Measurements from ENCODE around the gene PPP1R7.

PPP1R7 gene

DNA sequence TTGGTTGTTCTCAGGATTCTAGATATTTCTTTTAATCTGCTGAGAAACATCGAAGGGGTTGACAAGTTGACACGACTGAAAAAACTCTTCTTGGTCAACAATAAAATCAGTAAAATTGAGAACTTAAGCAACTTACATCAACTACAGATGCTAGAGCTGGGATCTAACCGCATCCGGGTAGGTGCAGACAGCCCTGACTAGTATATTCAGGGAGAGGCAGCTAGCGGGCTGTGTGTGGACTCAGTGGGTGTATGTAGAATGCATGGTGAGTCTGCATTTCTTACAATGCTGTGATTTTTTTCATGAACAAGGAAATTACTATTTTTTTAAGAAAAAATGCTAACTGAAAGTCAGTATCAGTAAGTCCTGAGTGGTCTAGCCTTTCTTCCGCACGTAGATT is 10.1 kb downstream of the PPP1R7 start:
- DNase-seq (ENCODE audit: low read depth in 1 of 2, low spot score in 1 of 2), result no peak

DNA sequence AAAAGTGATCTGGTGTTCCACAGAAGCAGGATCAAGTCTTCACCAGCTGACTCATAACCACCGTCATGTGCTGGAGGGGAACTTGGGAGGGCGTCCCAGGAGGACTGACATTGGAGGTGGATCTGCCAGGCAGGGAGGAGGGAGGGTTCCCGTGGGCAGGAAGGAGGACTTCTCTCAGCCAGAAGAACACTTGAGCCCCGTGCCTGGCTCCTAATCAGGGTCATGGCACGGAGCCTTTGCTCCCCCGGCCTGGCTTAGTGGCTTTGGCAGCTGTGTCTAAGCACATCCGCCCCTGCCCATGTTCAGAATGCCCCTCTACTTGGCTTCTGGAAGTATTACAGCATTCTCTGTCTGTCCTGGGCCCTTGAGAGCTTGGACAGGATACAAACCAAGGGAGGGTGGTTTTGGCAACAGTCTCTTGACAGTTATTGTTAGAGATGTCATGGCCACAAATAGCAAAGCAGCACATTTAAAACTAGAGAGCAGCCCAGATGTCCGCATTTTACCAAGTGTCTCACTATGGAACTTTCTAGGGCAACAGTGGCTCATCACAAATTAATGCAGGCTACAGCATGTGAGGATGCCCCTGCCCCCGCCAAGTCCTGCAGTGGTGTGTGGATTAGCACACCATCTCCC is 11.5 kb downstream of the PPP1R7 start:
- DNase-seq (ENCODE audit: low read depth in 1 of 2, low spot score in 1 of 2), result no peak

DNA sequence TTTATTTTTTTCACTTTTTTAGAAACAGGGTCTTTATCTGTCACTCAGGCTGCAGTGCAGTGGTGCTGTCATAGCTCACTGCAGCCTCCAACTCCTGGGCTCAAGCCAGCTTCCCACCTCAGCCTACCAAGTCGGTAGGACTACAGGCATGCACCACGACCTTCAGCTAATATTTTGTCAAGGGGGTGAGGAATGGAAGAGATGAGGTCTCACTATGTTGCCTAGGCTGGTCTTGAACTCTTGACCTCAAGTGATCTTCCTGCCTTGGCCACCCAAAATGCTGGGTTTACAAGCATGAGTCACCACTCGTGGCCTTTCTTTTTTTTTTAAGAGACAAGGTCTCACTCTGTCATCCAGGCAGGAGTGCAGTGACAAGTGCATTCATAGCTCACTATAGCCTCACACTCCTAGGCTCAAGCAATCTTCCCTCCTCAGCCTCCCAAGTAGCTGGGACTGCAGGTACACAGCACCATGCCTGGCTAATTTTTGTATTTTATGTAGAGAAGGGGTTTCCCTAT is 13.4 kb downstream of the PPP1R7 start:
- no peak for DNase-seq (ENCODE audit: low read depth in 1 of 2, low spot score in 1 of 2)

DNA sequence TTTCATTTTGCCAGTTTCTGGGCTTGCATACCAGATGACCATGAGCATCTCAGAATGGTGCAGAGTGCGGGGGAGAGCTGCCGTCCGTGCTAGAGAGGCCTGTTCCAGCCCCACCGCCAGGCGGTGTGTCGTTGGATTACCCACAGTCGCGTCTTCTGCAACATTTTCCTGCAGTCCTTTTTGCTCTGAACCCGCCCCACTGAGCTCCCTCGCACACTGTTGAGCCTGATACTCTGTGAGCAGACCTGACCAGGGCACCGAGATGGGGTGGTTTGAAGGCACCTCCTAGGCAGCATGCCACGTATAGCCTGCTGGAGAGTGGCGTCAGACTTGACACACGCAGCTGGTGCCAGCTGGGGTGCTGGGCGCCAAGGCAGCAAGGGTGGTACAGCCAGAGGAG is 18.1 kb downstream of the PPP1R7 start:
- no peak for DNase-seq (ENCODE audit: low read depth in 1 of 2, low spot score in 1 of 2)

DNA sequence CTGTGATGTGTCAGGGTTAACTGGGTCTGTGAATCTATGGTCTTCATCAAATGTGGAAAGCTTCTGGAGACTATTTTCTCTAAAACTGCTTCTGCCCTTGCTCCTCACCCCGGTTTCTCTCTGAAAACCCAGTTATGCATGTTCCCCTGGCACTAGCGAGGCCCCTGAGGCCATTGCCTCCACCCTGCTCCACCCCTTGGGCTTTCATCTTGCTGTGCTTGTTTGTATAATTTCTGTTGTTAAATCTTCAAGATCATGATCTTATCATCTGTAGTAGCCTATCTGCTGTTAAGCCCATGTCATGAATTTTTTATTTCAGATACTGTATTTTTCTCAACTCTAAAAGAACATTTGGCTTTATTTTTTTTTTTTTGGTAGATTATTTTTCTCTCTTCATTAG is 23.3 kb downstream of the PPP1R7 start:
- DNase-seq (ENCODE audit: low read depth in 1 of 2, low spot score in 1 of 2), result no peak

- no peak for DNase-seq (ENCODE audit: low read depth in 1 of 2, low spot score in 1 of 2)
Measured at GRCh38 chr2:241177526-241178334, 27.5 kb downstream of the PPP1R7 start.

- no peak for DNase-seq (ENCODE audit: low read depth in 1 of 2, low spot score in 1 of 2)
Measured at GRCh38 chr2:241178961-241179360, 28.7 kb downstream of the PPP1R7 start.

DNA sequence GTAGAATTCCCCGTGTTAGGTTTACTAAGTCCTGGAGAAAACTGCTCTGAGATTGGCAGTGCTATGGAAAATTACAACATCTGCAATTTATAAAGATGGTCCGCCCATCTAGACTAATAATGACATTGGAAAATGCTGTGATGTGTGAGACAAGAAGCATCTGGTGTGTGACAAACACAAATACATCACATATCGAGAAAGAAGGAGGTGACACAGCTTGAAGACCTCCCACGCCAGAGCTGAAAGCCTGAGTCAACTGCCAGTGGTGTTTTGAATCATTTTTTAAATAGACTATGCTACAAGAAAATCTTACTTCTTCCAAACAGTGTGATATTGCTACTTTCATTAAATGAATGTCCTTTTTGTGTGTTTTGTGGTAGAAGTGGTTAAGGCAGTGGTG is 29.6 kb downstream of the PPP1R7 start:
- no peak for DNase-seq (ENCODE audit: low read depth in 1 of 2, low spot score in 1 of 2)

DNA sequence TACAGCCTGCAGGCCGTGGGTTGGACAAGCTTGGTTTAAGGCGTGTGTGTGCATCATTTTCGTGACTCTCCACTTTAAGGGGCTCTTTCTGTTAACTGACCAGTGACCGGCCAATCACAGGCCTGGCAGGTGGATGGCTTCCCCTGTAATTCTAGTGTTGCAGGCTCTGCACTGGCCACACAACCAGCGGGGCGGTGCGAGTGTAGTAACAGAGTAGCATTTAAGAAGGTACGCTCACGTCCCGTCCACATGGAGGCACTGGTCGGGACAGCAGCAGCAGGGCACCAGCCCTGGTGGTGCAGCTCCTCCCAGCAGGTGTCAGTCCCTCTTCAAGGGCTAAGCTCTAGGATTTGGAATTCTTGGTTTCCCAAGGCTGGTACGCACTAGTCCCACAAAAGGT is 30.2 kb downstream of the PPP1R7 start:
- no peak for DNase-seq (ENCODE audit: low read depth in 1 of 2, low spot score in 1 of 2)

DNA sequence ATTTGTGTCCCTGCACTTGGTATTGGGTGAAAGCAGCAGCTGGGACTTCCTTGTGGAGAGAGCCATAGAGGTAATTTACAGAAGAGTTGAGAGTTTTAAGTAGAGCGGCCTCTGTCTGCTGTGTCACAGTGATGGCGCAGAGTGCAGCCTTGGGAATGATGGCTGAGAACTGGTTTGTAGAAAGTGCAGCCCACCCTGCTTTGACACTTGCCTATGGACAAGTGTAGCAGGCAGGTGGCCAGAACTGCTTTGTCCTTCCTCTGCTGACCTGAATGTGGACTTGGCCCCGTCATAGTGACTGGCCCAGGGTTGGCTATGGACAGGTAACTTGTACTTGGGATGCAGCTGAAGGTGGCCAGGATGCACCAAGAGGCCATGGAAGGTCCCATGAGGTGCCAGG is 31.9 kb downstream of the PPP1R7 start:
- no peak for DNase-seq (ENCODE audit: low read depth in 1 of 2, low spot score in 1 of 2)

DNA sequence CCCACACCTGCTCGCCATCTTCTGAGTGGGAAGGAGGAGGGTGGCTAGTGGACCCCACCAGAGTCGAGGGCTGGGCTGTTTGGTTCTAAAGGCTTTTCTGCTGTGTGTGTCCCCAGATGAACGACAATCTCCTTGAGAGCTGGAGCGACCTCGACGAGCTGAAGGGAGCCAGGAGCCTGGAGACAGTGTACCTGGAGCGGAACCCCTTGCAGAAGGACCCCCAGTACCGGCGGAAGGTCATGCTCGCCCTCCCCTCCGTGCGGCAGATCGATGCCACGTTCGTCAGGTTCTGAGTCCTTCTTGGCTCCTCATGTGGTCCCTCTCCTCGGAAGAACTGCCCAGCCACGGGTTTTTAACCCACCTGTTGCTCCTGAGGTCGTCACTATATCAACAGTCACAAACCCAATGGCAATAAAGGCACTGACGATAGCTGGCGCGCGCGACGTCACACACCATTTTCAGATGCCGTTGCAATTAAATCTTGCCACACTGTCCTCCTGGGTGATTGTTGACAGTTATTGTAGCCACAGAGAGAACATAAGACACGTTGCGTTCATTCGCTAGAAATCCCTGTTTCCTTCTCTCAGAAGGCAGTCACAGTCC is 32.4 kb downstream of the PPP1R7 start:
- DNase-seq (ENCODE audit: low read depth in 1 of 2, low spot score in 1 of 2), result no peak

DNA sequence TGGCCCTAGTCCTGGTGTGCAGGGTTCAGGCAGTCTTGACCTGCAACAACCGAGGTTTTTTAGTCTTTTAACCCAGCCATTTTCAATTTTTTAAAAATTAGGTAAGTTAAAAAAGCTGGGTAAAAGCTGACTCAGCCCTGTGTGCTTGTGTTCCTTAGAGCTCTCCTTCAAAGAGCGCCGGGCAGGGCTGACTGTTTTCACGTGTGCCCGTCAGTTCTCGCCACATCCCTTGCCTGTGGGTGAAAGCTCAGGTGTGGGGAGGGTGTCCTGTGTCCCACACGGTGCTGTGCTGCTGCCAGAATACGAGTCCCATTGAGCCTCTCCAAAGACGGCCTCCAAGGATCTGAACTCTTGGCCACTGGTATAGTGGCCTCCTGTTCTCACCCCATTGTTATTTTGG is 33.0 kb downstream of the PPP1R7 start:
- DNase-seq (ENCODE audit: low read depth in 1 of 2, low spot score in 1 of 2), result no peak

- no peak for DNase-seq (ENCODE audit: low read depth in 1 of 2, low spot score in 1 of 2)
Measured at GRCh38 chr2:241184901-241185300, 34.6 kb downstream of the PPP1R7 start.

DNA sequence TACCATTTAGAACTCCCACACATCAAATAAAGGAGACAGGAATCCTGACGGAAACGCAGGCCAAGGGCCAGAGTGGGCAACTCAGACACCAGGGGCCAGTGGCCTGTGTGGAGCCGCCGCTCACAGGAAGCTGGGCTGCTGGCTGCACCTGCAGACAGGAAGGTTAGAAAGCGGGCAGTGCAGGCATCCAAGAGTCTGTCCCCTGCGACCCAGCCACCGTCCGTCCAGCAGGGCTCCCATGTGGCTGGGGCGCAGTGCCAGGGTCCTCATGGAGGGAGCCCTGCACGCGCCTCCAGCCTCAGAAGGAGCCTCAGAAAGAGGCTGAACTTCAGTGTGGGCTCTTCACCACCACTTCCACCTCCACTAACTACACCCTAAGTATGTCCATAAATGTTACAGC is 35.7 kb downstream of the PPP1R7 start:
- no peak for DNase-seq (ENCODE audit: low read depth in 1 of 2, low spot score in 1 of 2)

GRCh38 chr2:241187101-241187917 is 37.0 kb downstream of the PPP1R7 start:
- DNase-seq (ENCODE audit: low read depth in 1 of 2, low spot score in 1 of 2), result no peak

- DNase-seq (ENCODE audit: low read depth in 1 of 2, low spot score in 1 of 2), result no peak
Measured at GRCh38 chr2:241187918-241188234, 37.6 kb downstream of the PPP1R7 start.

- DNase-seq (ENCODE audit: low read depth in 1 of 2, low spot score in 1 of 2), result no peak
Measured at GRCh38 chr2:241188361-241189092, 38.3 kb downstream of the PPP1R7 start, which contains the start of gene ANO7. Gene ANO7, plus strand, starts transcription at chr2:241188677. Its CDS starts 1,387 bp downstream, at chr2:241190064.

GRCh38 chr2:241189093-241189855 is 39.0 kb downstream of the PPP1R7 start:
- no peak for DNase-seq (ENCODE audit: low read depth in 1 of 2, low spot score in 1 of 2)

DNA sequence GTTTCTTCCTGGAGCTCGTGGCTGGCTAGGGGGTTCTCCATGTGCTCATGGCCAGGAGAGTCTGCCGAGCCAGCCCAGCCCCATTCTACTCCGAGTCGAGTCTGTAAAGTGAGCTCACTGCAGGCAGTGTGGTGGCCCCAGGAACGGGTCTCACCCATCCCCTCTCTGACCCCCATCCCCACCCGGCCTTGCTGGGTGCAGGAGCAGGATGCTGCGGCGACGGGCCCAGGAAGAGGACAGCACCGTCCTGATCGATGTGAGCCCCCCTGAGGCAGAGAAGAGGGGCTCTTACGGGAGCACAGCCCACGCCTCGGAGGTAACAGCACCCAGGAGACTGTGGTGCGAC is 39.6 kb downstream of the PPP1R7 start:
- DNase-seq (ENCODE audit: low read depth in 1 of 2, low spot score in 1 of 2), result no peak

Data from activated T-helper 1 cell treated with anti-CD3 and anti-CD28 coated beads, Interleukin-2, amount 50 U/mL, for 16 hours (primary cell).